HG03457 (cell line): ENCODE results near the gene ZBED1.
"Not testable (repeated sequence)": the region's sequence is repeated elsewhere in the genome, so short reads cannot be mapped to it uniquely, and the experiment has no call there.

Experiments used
- ATAC-seq: cut with Tn5 transposase; IDR thresholded peaks from one replicate; pipeline ENCODE4 v1.9.1; 2021; ENCODE audit warnings: moderate number of reproducible peaks; ENCODE audit not compliant: unreplicated experiment

ZBED1 gene

DNA sequence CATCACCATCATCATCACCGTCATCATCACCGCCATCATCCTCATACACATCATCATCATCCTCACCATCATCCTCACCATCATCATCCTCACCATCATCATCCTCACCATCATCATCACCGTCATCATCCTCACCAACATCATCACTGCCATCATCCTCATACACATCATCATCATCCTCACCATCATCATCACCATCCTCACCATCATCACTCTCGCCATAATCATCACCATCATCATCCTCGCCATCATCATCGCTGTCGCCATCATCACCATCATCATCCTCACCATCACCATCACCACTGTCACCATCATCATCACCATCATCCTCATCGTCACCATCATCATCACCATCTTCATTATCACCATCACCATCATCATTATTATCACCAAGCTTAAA is 19.8 kb upstream of the ZBED1 start:
- ATAC-seq, result no peak

DNA sequence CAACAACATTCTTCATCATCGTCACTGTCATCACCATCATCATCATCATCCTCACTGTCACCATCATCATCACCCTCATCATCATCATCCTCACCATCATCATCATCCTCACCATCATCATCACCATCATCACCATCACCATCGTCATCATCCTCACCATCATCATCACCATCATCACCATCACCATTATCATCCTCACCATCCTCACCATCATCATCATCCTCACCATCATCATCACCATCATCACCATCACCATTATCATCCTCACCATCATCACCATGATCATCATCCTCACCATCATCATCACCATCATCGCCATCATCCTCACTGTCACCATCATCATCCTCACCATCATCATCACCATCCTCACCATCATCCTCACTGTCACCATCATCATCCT is 18.9 kb upstream of the ZBED1 start:
- not testable (repeated sequence) for ATAC-seq

DNA sequence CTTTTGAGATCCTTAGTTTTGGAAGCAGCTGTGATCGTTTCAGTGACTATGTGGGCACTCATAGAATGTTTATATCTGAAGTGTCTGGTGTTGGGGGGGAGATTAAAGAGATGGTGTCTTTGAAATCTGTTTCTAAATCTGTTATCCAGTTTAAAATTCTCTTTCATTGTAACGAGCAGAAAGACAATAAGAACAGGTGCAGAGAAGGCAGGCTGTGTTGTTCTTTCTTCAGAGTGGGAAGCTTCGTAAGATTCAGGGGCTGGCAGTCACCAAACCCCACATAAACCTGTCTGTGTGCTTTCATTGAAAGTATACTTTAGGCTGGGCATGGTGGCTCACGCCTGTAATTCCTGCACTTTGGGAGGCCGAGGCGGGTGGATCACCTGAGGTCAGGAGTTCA is 16.3 kb upstream of the ZBED1 start:
- no peak for ATAC-seq

DNA sequence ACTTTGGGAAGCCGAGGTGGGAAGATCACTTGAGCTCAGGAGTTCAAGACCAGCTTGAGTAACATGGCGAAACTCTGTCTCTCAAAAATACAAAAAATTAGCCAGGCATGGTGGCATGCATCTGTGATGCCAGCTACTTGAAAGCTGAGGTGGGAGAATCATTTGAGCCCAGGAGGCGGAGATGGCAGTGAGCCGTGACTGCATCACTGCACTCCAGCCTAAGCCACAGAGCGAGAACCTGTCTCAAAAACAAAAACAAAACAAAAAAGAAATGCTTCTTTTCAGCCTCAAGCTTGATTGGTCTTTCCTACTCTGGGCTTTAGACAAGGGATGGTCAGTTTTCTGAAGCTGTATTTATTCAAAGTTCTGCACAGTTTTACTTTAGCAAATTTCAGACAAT is 15.8 kb upstream of the ZBED1 start:
- peak; percentile 34 for ATAC-seq

DNA sequence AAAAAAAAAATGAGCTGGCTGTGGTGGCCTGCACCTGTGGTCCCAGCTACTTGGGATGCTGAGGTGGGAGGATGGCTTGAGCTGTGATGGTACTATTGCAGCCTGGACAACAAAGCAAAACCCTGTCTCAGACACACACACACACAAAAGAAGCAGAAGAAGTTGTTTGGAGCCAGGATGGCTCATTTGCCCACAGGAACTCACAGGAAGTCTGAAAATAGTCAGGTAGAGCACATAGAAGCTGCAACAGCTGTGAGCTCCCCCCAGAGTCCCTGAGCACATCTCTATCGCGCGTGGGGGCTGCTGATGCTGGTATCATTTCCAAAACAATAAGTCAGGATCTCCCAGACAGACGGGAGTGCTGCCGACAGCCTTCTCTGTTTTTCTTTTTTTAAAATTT is 13.4 kb upstream of the ZBED1 start:
- ATAC-seq, result no peak

DNA sequence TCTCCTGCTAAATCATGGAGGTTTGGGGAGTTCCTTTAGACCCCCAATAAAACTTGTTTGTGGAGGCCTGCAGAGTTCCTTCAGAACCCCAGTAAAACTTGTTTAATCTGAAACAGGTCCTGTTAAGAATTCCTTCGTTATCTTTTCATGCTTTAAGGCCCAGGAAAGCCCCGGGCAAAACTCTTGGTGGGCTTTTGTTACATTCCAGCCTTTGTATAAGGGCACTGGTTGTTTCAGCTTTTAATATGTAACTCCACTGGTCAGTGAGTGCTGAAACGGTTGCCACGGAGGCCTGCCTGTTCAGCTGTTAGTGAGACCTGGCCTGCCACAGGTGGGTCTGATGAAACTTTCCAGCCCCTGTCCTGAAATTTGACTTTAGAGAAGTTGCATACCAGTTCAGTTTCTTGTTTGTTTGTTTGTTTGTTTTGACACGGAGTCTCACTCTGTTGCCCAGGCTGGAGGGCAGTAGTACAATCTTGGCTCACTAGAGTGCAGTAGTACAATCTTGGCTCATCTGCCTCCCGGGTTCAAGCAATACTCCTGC is 12.4 kb upstream of the ZBED1 start:
- no peak for ATAC-seq

DNA sequence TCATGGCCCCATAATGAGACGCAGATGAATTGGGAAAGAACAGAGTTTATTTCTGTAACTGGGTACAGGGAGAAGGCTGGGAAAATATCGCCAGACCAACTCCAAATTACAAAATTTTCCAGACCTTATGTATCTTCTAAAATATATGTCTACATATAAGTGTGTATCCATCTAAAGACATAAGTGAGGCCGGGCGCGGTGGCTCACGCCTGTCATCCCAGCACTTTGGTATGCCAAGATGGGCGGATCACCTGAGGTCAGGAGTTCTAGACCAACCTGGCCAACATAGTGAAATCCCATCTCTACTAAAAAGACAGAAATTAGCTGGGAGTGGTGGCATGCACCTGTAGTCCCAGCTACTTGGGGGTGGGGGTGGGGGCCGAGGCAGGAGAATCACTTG is 11.7 kb upstream of the ZBED1 start:
- no peak for ATAC-seq

DNA sequence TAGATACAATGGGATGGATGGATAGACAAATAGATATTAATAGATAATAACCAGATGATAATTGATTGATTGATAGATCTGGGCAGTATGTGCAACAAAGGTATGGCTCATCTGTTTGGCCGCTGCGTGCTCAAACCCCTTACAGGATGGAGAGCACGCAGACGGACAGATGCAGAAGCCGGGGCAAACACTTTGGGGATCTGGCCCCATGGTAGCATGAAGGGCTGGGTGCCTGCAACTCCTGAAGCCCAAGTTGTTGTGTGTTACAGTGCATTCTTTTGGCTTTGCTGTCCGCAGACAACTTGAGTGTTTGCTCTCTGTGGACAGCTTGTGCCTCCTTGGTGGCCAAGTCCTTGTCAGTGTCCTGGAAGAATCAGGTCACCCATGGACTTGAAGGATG is 10.6 kb upstream of the ZBED1 start:
- no peak for ATAC-seq

DNA sequence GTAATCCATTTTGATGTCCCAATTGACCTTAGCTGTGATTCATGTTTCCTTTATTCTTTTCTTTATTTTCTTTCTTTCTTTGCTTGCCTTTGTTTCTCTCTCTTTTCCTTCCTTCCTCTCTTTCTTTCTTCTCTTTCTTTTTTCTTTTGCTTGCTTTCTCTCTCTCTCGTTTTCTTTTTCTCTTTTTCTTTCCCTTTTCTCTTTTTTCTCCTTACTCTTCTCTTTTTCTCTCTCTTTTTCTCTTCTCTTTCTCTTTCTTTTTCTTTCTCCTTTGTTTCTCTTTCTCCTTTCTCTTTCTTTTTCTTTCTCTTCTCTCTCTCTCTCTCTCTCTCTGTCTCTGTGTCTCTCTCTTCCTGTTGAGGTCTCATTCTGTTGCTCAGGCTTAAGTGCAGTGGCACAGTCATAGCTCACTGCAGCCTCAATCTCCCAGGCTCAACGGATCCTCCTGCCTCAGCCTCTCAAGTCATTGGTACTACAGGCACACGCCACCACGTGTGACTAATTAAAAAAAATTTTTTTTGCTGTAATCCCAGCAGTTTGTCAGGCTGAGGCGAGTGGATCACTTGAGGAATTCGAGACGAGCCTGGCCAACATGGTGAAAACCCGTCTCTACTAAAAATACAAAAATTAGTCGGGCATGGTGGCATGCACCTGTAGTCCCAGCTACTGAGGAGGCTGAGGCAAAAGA is 8.0 kb upstream of the ZBED1 start:
- no peak for ATAC-seq

DNA sequence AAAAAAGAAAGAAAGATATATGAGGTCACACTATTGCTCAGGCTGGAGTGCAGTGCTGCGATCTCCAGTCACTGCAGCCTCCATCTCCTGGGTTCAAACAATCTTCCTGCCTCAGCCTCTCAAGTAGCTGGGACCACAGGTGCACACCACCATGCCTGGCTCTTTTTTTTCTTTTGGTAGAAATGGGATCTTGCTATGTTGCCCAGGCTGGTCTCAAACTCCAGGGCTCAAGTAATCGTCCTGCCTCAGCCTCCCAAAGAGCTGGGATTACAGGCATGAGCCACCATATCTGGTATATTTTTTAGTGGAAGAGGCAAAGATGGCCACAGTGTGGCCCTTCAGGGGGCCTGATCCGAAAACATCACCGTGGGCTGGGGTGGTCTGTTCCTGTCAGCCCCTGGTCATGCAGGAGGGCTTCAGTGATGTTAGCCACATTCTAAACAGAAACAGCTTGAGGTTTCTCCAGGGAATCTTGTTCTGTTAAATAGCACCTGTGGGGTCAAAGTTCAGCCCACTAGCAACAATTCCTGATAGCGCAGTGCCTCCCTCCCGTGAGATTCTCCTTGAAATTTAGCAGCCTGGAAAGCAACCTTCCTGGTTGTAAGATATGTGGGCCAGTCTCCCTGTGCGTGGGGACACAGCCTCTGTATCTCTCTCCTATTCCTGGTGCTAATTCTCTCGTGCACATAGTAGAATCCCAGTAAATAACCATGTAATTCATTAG is 7.3 kb upstream of the ZBED1 start:
- ATAC-seq, result no peak

DNA sequence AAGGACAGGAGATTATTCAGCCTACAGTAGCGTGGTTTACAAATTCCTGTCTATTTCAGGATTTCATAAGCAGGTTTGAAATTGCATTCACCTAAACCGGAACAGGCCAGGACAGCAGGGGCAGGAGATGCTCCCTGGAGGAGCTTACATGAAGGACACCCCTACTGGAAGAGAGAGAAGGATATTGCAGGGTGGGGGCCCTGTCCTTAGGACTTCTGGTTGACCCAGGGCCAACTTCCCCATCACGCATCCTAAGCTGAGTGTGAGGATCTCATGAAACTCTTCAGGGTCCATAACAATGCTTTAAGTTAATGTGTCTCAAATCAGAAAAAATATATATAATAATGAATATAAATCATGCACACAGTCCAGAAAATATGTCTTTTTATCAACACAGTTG is 6.4 kb upstream of the ZBED1 start:
- ATAC-seq, result no peak

DNA sequence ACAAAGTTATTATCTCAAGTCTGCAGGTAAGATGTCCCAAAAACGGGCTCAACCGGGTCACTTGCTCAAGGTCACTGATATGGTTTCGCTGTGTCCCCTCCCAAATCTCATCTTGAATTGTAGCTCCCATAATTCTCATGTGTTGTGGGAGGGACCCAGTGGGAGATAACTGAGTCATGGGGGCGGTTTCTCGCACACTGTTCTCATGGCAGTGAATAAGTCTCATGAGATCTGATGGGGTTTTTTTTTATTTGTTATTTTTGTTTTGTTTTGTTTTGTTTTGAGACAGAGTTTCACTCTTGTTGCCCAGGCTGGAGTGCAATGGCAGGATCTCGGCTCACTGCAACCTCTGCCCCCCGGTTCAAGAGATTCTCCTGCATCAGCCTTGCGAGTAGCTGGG is 4.6 kb upstream of the ZBED1 start:
- not testable (repeated sequence) for ATAC-seq

DNA sequence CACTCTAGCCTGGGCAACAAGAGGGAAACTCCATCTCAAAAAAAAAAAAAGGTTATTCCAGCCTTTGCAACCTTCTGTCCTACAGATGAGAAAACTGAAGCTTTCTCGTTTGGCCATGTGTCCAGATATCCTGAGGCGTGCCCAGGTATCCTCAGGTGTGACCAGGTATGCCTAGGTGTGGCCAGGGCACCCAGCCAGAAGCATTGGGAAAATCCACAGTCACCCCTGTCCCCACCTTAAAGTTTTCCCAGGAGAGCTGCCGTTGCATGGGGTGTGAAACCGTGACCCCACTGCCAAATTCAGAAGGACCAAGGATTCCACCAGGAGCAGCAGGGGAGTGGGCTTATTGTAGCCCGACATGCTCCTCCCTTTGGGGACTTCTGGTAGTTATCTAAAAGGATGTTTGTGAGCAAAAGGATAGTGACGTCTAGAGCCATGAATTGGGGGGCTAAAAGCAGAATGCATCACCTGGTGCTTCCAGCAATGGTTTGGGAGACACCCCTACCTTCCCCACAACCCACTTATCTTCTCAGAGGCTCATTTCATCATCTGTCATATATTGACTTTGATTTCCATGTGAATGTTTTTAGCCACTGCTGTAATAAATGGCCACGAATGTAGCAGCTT is 4.0 kb upstream of the ZBED1 start:
- ATAC-seq, result no peak

DNA sequence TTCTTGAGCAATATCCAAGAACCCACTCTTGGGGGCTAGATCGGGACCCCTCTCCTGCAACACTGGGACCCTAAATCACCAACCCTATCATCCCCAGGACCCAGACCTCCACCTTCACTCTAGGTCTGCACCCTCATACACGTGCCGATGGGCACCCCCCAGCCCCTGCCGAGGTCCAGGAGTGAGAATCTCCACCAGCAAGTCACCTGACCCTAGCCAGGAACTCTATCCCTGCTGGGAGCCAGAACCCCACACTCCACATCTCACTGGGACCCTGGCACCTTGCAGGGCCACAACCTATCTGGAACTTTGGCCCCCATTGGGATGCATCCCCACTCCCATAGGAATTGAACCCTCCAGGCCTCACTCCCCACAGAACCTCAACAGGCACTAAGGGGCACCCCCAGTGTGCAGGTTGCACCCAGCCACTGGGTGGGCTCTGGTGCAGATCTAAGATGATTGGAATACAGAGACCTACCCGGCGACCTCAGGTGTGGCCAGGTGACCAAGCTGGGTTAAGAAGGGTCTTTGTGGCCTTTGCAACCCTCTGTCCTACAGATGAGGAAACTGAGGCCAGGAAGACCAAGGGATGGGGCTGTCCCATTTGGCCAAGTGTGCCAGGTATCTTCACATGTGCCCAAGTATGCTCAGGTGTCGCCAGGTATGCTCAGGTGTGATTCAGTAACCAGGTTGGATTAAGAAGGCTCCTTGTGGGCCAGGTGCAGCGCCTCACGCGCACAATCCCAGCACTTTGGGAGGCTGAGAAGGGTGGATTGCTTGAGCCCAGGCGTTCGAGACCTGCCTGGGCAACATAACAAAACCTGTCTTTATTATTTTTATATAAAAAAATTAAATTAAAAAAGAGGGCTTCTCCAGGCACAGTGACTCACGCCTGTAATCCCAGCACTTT is 3.1 kb upstream of the ZBED1 start:
- no peak for ATAC-seq

DNA sequence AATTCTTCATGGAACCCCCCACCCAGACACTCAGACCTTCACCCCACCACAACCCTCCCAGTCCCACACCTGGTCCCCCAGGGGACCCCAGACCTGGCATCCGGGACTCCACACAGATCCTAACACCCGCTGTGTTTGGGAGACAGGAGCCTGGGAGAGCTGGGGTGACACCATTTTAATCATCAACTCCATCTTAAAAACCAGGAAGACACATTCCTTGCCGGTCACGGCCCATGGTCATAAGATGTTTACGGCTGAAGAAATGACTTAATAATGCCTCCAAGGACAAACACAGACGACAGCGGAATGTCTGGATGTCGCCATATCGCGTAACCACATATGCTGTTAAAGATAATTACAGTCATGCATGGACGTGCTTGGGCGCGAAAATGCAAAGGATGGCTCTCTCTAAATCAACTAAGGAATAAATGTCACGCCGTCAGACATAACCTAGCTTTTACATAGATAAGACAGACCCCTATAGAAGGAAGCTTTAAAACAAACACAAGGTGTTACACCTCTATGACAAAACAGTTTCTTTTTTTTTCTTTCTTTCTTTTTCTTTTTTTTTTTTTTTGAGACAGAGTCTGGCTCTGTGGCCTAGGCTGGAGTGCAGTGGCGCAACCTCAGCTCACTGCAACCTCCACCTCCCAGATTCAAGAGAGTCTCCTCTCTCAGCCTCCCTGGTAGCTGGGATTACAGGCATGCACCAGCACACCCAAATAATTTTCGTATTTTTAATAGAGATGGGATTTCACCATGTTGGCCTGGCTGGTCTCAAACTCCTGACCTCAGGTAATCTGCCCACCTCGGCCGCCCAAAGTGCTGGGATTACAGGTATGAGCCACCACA is 2.1 kb upstream of the ZBED1 start:
- ATAC-seq, result no peak

DNA sequence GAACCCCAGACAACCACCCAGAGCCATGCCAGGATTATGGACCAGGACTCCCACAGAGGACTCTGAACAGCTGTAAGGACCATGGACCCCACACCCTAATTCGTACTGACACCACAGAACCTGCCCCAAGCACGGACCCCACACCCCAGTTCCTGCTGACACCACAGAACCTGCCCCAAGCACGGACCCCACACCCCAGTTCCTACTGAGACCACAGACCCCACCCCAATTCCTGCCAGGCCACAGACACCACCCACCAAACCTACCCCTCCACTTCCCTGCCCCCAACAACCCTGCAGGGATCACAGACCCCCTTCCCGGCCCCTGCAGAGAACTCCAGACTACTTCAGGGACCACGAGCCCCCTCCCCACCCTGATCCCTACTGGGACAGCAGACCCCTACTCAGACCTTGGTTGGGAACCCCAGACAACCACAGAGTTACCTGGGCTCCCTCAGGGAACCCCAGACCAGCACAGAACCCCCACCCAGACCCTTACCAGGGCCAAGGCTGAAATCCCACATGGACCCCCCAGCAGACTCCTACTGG is 1.4 kb upstream of the ZBED1 start:
- no peak for ATAC-seq

DNA sequence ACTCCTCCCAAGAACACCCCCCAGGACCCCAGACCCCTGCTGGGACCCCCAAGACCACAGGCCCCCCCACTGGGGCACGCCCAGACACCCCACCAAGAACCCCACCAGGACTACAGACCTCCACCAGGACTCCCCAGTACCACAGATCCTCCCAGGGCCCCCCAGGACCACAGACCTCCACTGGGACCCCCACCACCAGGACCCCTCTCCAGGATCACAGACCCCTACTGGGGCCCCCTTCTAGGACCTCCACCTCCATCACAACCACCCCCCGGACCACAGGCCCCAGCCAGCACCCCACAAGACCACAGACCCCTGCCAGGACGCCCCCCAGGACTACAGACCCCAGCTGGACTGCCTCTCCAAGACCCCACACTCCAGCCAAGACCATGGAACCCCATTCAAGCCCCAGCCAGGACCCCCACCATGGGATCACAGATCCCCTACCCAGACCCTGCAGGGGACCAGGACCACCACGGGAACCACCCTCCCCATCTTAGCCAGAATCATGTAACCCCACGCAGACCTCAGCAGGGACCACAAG is 855 bp upstream of the ZBED1 start:
- no peak for ATAC-seq

DNA sequence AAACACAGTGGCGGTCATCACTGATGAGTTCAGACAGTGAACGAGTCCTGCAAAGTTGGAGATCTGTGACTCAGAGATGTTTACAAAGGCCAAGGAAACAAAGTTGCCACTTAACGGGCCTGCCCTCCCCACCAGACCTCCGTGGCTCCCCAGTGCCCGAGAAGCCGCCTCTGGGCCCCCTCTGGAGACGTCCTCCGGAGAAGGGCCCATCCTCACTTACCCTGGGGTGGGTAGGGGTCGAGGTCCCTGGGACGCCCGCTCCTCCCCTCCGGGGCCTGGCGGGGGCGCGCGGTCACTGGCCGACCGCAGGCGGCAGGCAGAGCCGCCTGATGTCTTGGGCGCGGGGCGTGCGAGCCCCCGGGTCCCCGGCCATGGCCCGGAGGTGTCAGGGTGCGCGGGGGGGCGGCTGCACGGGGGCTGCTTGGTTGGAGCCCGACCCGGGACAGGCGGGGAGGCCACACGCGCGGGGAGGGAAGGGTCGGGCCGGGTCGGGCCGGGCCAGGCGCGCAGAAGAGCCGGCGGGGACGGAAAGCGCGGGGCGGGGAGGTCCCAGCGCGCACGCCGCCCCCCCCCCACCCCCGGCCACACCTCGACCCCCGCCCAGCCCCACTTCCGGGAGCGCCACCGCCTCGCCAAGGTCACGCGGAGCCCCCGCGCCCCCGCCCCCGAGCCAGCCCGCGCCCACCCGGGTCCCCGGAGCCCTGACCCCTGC is 529 bp downstream of the ZBED1 start:
- ATAC-seq, result peak; percentile 29

DNA sequence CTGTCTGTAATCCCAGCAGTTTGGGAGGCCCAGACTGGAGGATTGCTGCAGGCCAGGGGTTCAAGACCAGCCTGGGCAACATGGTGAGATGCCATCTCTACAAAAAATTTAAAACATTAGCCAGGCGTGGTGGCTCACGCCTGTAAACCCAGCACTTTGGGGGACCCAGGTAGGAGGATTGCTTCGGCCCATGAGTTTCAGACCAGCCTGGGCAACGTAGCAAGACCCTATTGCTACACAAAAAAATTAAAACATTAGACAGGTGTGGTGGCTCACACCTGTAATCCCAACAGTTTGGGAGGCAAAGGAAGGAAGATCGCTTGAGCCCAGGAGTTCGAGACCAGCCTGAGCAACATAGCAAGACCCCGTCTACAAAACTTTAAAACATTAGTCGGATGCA is 1.3 kb downstream of the ZBED1 start:
- no peak for ATAC-seq
